H1 (cell line): ENCODE measurements around the gene PPP1R3F.

Experiments used
- CHD2 ChIP-seq: IDR thresholded peaks from 2 replicates; pipeline ENCODE4 v1.6.1; 2012; ENCODE audit warnings: low read length, improper control_type of control experiment
- EP300 ChIP-seq, 2 experiments: IDR thresholded peaks; 1 replicate in 1 of 2; 2 replicates in 1 of 2; pipeline ENCODE4 v1.6.1; 2011 to 2012; ENCODE audit warnings: low read depth in 2 of 2, low read length in 2 of 2, mild to moderate bottlenecking in 2 of 2, borderline replicate concordance in 1 of 2, inconsistent platforms in 1 of 2, moderate library complexity in 1 of 2
- GABPA ChIP-seq: IDR thresholded peaks from 2 replicates; pipeline ENCODE4 v1.6.1; 2011; ENCODE audit warnings: mild to moderate bottlenecking, low read length, moderate library complexity, borderline replicate concordance; ENCODE audit not compliant: insufficient read depth
- POLR2A ChIP-seq, 2 experiments: IDR thresholded peaks; 1 replicate in 1 of 2; 2 replicates in 1 of 2; pipeline ENCODE4 v1.6.1; 2011; ENCODE audit warnings: low read depth in 2 of 2, low read length in 2 of 2, mild to moderate bottlenecking in 2 of 2; ENCODE audit errors: control extremely low read depth in 1 of 2
- RAD21 ChIP-seq, 2 experiments: IDR thresholded peaks in 1 of 2; conservative IDR thresholded peaks in 1 of 2; 2 replicates each; pipeline ENCODE4 v1.6.1; 2011; ENCODE audit warnings: low read depth in 2 of 2, low read length in 2 of 2, improper control_type of control experiment in 1 of 2, inconsistent platforms in 1 of 2, mild to moderate bottlenecking in 1 of 2, moderate library complexity in 1 of 2
- RFX5 ChIP-seq: IDR thresholded peaks from 2 replicates; pipeline ENCODE4 v1.6.1; 2011; ENCODE audit warnings: low read depth, low read length, improper control_type of control experiment, borderline replicate concordance
- SIRT6 ChIP-seq: IDR thresholded peaks from one replicate; pipeline ENCODE4 v1.7.1; 2012; ENCODE audit warnings: low read length, inconsistent platforms
- TEAD4 ChIP-seq: IDR thresholded peaks from 2 replicates; pipeline ENCODE4 v1.6.1; 2012; ENCODE audit warnings: low read depth, low read length, inconsistent platforms, mixed read lengths
- TF ChIP-seq, protein P1 (sequence below), 3 experiments: IDR thresholded peaks; 1 replicate in 2 of 3; 2 replicates in 1 of 3; pipeline versions ENCODE4 v1.5.1 to v1.6.1; 2011; ENCODE audit warnings: low read length in 3 of 3, mild to moderate bottlenecking in 3 of 3, inconsistent platforms in 2 of 3, low read depth in 1 of 3, moderate library complexity in 1 of 3; ENCODE audit not compliant: insufficient read depth in 1 of 3; ENCODE audit errors: control extremely low read depth in 1 of 3

DNA sequence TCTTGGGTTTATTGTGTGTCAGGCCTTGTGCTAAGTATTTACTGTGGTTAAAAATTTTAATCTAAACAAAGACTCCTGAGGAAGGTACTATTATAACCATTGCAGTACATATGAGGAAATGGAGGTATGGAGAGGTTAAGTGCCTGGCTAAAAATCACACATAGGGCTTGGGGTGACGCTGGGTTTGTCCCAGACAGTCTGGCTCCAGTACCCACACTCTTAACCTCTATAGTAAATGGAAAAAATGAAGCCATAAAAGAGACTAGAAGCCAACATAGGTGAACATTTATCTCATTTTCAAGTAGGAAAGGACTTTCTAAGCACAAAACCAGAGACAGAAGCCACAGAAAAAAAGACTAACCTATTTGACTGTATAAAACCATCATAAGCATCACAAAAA is 7.0 kb upstream of the PPP1R3F start:
- no peak for TF ChIP-seq GABPA
- TF ChIP-seq, protein P1, sequence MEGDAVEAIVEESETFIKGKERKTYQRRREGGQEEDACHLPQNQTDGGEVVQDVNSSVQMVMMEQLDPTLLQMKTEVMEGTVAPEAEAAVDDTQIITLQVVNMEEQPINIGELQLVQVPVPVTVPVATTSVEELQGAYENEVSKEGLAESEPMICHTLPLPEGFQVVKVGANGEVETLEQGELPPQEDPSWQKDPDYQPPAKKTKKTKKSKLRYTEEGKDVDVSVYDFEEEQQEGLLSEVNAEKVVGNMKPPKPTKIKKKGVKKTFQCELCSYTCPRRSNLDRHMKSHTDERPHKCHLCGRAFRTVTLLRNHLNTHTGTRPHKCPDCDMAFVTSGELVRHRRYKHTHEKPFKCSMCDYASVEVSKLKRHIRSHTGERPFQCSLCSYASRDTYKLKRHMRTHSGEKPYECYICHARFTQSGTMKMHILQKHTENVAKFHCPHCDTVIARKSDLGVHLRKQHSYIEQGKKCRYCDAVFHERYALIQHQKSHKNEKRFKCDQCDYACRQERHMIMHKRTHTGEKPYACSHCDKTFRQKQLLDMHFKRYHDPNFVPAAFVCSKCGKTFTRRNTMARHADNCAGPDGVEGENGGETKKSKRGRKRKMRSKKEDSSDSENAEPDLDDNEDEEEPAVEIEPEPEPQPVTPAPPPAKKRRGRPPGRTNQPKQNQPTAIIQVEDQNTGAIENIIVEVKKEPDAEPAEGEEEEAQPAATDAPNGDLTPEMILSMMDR (IDR thresholded peaks at IDR 0.05; ENCODE audit: control extremely low read depth in 1 of 3, insufficient read depth in 1 of 3, low read depth in 1 of 3, low read length in 3 of 3), result no peak
- TF ChIP-seq TEAD4, result no peak
- no peak for TF ChIP-seq POLR2A (IDR thresholded peaks at IDR 0.05; ENCODE audit: control extremely low read depth in 1 of 2, low read depth in 2 of 2, low read length in 2 of 2)
- no peak for TF ChIP-seq RFX5
- no peak for TF ChIP-seq RAD21 (IDR thresholded peaks at IDR 0.05 in 1 of 2, conservative IDR thresholded peaks at IDR 0.05 in 1 of 2; ENCODE audit: low read depth in 2 of 2, low read length in 2 of 2)
- no peak for TF ChIP-seq EP300 (IDR thresholded peaks at IDR 0.05; ENCODE audit: borderline replicate concordance in 1 of 2, low read depth in 2 of 2, low read length in 2 of 2)
- no peak for TF ChIP-seq CHD2
- TF ChIP-seq SIRT6, result no peak
